Naive thymus-derived CD4-positive, alpha-beta T cell (primary cell): ENCODE results near the gene ZNF70. TPM values are rescaled to one million over a fixed set of nuclear protein-coding genes. Genes with fewer than 3 reads are reported as not detected.

Experiments
- ATAC-seq: fragments of 150-1000 bp; cut with Tn5 transposase; 2 replicates; pipeline ENCODE4 v1.10.0; 2021; ENCODE audit warnings: mild to moderate bottlenecking, moderate library complexity
- CTCF ChIA-PET: fragments of 350-600 bp; sonication (Branson Sonifier 250); formaldehyde crosslinking; loops from one replicate; lab custom pipeline; 2021; ENCODE audit warnings: antibody characterized with exemption; lab: Charles Lee
- POLR2A ChIA-PET: fragments of 350-600 bp; sonication (Branson Sonifier 250); formaldehyde crosslinking; loops from one replicate; lab custom pipeline; 2021; ENCODE audit warnings: antibody characterized with exemption, inconsistent platforms; lab: Charles Lee
- DNase-seq, 9 donors: peaks; one replicate each; pipeline versions ENCODE4 v3.0.0 to v3.0.0-alpha.2; 2020 to 2022; ENCODE audit warnings: mixed read lengths in 1 of 9
- H3K27ac ChIP-seq: one replicate; pipeline ENCODE4 v1.7.0; 2013; ENCODE audit warnings: mild to moderate bottlenecking, low read depth, low read length, moderate library complexity
- H3K27me3 ChIP-seq, 2 donors: one replicate each; pipeline ENCODE4 v1.7.0; 2013; ENCODE audit warnings: low read length in 2 of 2, mild to moderate bottlenecking in 2 of 2, moderate library complexity in 2 of 2; ENCODE audit not compliant: control insufficient read depth in 2 of 2, insufficient read depth in 2 of 2
- H3K36me3 ChIP-seq, 3 experiments: 1 replicate in 2 of 3; 2 replicates in 1 of 3; pipeline ENCODE4 v1.7.0; 2013; ENCODE audit warnings: low read length in 3 of 3, mild to moderate bottlenecking in 3 of 3, moderate library complexity in 1 of 3; ENCODE audit not compliant: insufficient read depth in 3 of 3, control insufficient read depth in 2 of 3
- H3K4me1 ChIP-seq, 2 donors: one replicate each; pipeline ENCODE4 v1.7.0; 2013; ENCODE audit warnings: low read length in 2 of 2, mild to moderate bottlenecking in 2 of 2, moderate library complexity in 1 of 2; ENCODE audit not compliant: control insufficient read depth in 2 of 2, insufficient read depth in 2 of 2
- H3K4me3 ChIP-seq: 2 replicates; pipeline ENCODE4 v1.7.0; 2013; ENCODE audit warnings: mild to moderate bottlenecking, low read length
- H3K9me3 ChIP-seq, 3 experiments: 1 replicate in 2 of 3; 2 replicates in 1 of 3; pipeline ENCODE4 v1.7.0; 2013; ENCODE audit warnings: low read length in 3 of 3; ENCODE audit not compliant: control insufficient read depth in 2 of 3
- H3K27ac Mint-ChIP-seq, 9 donors: one replicate each; pipeline ENCODE4 v1.8.0; 2020 to 2022; ENCODE audit warnings: mixed read lengths in 9 of 9, mild to moderate bottlenecking in 8 of 9, moderate library complexity in 5 of 9, inconsistent platforms in 2 of 9
- H3K27me3 Mint-ChIP-seq, 5 donors: one replicate each; pipeline ENCODE4 v1.8.0; 2021 to 2022; ENCODE audit warnings: mixed read lengths in 5 of 5, mild to moderate bottlenecking in 1 of 5
- H3K36me3 Mint-ChIP-seq, 5 donors: one replicate each; pipeline ENCODE4 v1.8.0; 2020 to 2022; ENCODE audit warnings: mixed read lengths in 5 of 5, mild to moderate bottlenecking in 3 of 5, inconsistent platforms in 1 of 5
- H3K4me1 Mint-ChIP-seq, 7 donors: one replicate each; pipeline ENCODE4 v1.8.0; 2020 to 2022; ENCODE audit warnings: mixed read lengths in 7 of 7, mild to moderate bottlenecking in 3 of 7, inconsistent platforms in 1 of 7
- H3K4me3 Mint-ChIP-seq, 10 donors: one replicate each; pipeline ENCODE4 v1.8.0; 2020 to 2022; ENCODE audit warnings: mild to moderate bottlenecking in 10 of 10, mixed read lengths in 10 of 10, moderate library complexity in 6 of 10, inconsistent platforms in 2 of 10
- H3K9me3 Mint-ChIP-seq, 11 donors: one replicate each; pipeline ENCODE4 v1.8.0; 2020 to 2022; ENCODE audit warnings: mixed read lengths in 11 of 11, mild to moderate bottlenecking in 4 of 11, inconsistent platforms in 1 of 11, moderate library complexity in 1 of 11
- intact Hi-C, 2 donors: fragments of 100-400 bp; cut with micrococcal nuclease; formaldehyde crosslinking; loops; one replicate each; pipeline ENCODE4 v1.15.1; 2023
- polyA plus RNA-seq, 2 donors: library from polyadenylated mRNA; unstranded; fragments of 300-500 nt; fragmentation: Illumina TruSeq; gene quantifications; one replicate each; pipeline ENCODE4 v1.2.3, GENCODE V29; 2021
- total RNA-seq, 6 experiments: library from RNA in 5 of 6; stranded (reverse) in 5 of 6; gene quantifications; 1 replicate in 5 of 6; 2 replicates in 1 of 6; pipeline ENCODE4 v1.2.3 and lab custom pipeline; 2021 to 2026

Gene ZNF70
- total and polyA plus RNA-seq, 7 experiments from 2014 or later, result 0.32 to 7.9 (median 3.5) TPM

DNA sequence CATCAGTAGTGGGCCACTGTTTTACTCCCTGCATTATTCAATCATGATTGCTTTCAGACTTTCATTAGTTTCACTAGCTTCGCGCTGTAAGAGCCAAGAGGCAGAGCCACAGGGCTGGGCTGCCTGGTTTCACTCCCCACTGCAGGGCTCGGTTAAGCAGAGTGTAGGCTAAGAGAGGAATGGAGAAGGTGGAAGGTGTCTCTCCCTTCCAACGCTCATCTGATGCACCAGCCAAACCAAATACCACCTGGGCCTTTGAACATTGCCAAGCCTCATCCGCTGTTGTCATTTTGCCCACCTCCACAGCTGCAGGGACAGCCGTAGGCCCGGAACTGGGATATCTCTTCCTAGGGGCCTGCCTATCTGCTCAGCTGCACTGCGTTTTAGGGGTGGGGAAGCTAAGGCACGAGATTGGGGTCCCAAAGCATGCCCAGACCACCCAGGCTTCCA, 35.4 kb upstream of the ZNF70 start:
- intact Hi-C loops, result loop anchor here (1.0 to 5.0 kb wide), 5 partner anchors 35 to 371 kb away; partner anchors contain the start of genes MIF (in 1 of the 2), SLC2A11 (in 1 of the 2) and ZNF70 (in 1 of the 2)
- Histone ChIP-seq H3K27ac (peak overlapping the region; percentile 99), H3K4me3 (peak overlapping the region; percentile 85), H3K9me3 (no peaks in the 10 kb centered on the region), H3K27me3 (no peaks in the 10 kb centered on the region), H3K4me1 (peaks cover 11 to 17% of the 10 kb centered on the region in 2 donors), H3K36me3 (peaks cover 0 to 7% (median 0%) of the 10 kb centered on the region in 3 experiments)
- no peaks in the 10 kb centered on the region for H3K9me3 Mint-ChIP-seq
- ChIA-PET POLR2A (interaction anchor here (0.6 to 6.4 kb wide), 11 partner anchors 15 to 127 kb away, joined by 3 to 62 read pairs (median 4); partner anchors contain the start of genes CHCHD10, MIF, MMP11 and ZNF70), CTCF (interaction anchor here (2.1 kb wide), 1 partner anchor 15 kb away, joined by 10 read pairs; the partner anchor contains the start of gene MMP11)
- peaks cover 13 to 47% (median 39%) of the 10 kb centered on the region in 7 donors for H3K4me1 Mint-ChIP-seq
- DNase-seq (peak in 3 of 9 donors; percentile 22 to 49 (median 44)), ATAC-seq (no peak)
- H3K36me3 Mint-ChIP-seq, result peaks cover 0 to 4% (median 0%) of the 10 kb centered on the region in 5 donors
- H3K27ac Mint-ChIP-seq, result peak overlapping the region; percentile 89 to 98 (median 96)
- H3K4me3 Mint-ChIP-seq, result peak overlapping the region; percentile 81 to 94 (median 91)
- H3K27me3 Mint-ChIP-seq, result no peaks in the 10 kb centered on the region

- DNase-seq (no peak), ATAC-seq (no peak)
- Mint-ChIP-seq H3K27me3 (no peaks in the 10 kb centered on the region), H3K9me3 (no peaks in the 10 kb centered on the region), H3K4me3 (peak overlapping the region in 8 of 10 donors; percentile 9 to 61 (median 48)), H3K4me1 (peaks cover 7 to 37% (median 31%) of the 10 kb centered on the region in 7 donors), H3K36me3 (peaks cover 0 to 2% (median 0%) of the 10 kb centered on the region in 5 donors), H3K27ac (peak overlapping the region; percentile 58 to 87 (median 72))
- Histone ChIP-seq H3K36me3 (no peaks in the 10 kb centered on the region), H3K4me1 (peaks cover 11 to 17% of the 10 kb centered on the region in 2 donors), H3K4me3 (no peak overlapping the region), H3K27ac (no peak overlapping the region), H3K9me3 (no peaks in the 10 kb centered on the region), H3K27me3 (no peaks in the 10 kb centered on the region)
- CTCF ChIA-PET, result no interaction called here
- intact Hi-C loops, result no loop called here
- POLR2A ChIA-PET, result interaction anchor here (6.4 kb wide), 1 partner anchor 13 kb away, joined by 62 read pairs; the partner anchor contains the start of genes CHCHD10 and MMP11
These were observed 33.4 kb upstream of the ZNF70 start for GRCh38 chr22:23784215-23784732.

GRCh38 chr22:23783265-23784150, 32.6 kb upstream of the ZNF70 start:
- no peak overlapping the region for H3K27ac ChIP-seq
- intact Hi-C loops, result no loop called here

DNA sequence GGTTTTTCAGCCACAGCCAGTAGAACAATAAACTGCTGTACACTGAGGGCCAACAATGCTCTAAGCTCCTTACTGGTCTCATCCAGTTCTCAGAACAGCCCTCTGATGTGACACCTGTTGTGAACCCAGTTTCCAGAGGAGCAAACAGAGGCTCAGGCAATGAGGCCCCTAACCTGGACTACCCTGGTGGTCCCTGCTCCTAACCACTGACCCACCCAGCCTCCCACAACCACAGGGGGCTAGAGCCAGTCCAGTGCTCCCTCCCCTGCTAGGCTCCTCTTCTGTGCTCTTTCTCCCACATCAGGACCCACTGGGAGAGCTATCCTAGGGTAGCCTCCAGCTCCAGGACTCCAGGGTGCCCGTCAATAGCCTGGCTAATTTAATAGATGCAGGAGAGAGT, 31.8 kb upstream of the ZNF70 start:
- Mint-ChIP-seq H3K27me3 (no peaks in the 10 kb centered on the region), H3K4me3 (no peak overlapping the region), H3K36me3 (peaks cover 0 to 2% (median 0%) of the 10 kb centered on the region in 5 donors), H3K4me1 (peaks cover 6 to 23% (median 18%) of the 10 kb centered on the region in 7 donors), H3K27ac (no peak overlapping the region), H3K9me3 (no peaks in the 10 kb centered on the region)
- Histone ChIP-seq H3K27ac (no peak overlapping the region), H3K36me3 (no peaks in the 10 kb centered on the region), H3K4me1 (peaks cover 6 to 12% of the 10 kb centered on the region in 2 donors), H3K27me3 (no peaks in the 10 kb centered on the region), H3K9me3 (no peaks in the 10 kb centered on the region), H3K4me3 (no peak overlapping the region)
- no peak for ATAC-seq
- ChIA-PET POLR2A (no interaction called here), CTCF (interaction anchor here (0.6 kb wide), 2 partner anchors 41 to 172 kb away, joined by 4 to 5 read pairs; no protein-coding TSS in a partner anchor)
- intact Hi-C loops, result no loop called here
- DNase-seq, result no peak

More at GRCh38 chr22:23783265-23784150, 32.6 kb upstream of the ZNF70 start:
- no peaks in the 10 kb centered on the region for H3K9me3 ChIP-seq
- H3K27me3 ChIP-seq, result no peaks in the 10 kb centered on the region
- CTCF ChIA-PET, result interaction anchor here (0.6 kb wide), 2 partner anchors 42 to 173 kb away, joined by 4 to 5 read pairs; no protein-coding TSS in a partner anchor
- Mint-ChIP-seq H3K4me1 (peaks cover 6 to 31% (median 26%) of the 10 kb centered on the region in 7 donors), H3K9me3 (no peaks in the 10 kb centered on the region), H3K27ac (peak overlapping the region in 4 of 9 donors; percentile 60 to 85 (median 76)), H3K4me3 (no peak overlapping the region), H3K36me3 (peaks cover 0 to 2% (median 0%) of the 10 kb centered on the region in 5 donors), H3K27me3 (no peaks in the 10 kb centered on the region)
- H3K4me3 ChIP-seq, result no peak overlapping the region
- no peaks in the 10 kb centered on the region for H3K36me3 ChIP-seq
- ATAC-seq (no peak), DNase-seq (no peak)
- POLR2A ChIA-PET, result interaction anchor here (6.4 kb wide), 1 partner anchor 12 kb away, joined by 62 read pairs; the partner anchor contains the start of genes CHCHD10 and MMP11
- peaks cover 11 to 17% of the 10 kb centered on the region in 2 donors for H3K4me1 ChIP-seq

GRCh38 chr22:23782252-23782651, 31.3 kb upstream of the ZNF70 start:
- Histone ChIP-seq H3K4me1 (peaks cover 5 to 11% of the 10 kb centered on the region in 2 donors), H3K4me3 (no peak overlapping the region), H3K9me3 (no peaks in the 10 kb centered on the region), H3K36me3 (no peaks in the 10 kb centered on the region), H3K27ac (no peak overlapping the region), H3K27me3 (no peaks in the 10 kb centered on the region)
- Mint-ChIP-seq H3K27ac (no peak overlapping the region), H3K4me1 (peaks cover 6 to 19% (median 14%) of the 10 kb centered on the region in 7 donors), H3K4me3 (no peak overlapping the region), H3K27me3 (no peaks in the 10 kb centered on the region), H3K36me3 (no peaks in the 10 kb centered on the region), H3K9me3 (no peaks in the 10 kb centered on the region)
- ATAC-seq (no peak), DNase-seq (no peak)
- intact Hi-C loops, result no loop called here
- ChIA-PET CTCF (no interaction called here), POLR2A (no interaction called here)

- intact Hi-C loops, result no loop called here
- ChIA-PET POLR2A (no interaction called here), CTCF (no interaction called here)
- peak overlapping the region in 1 of 9 donors; percentile 62 for H3K27ac Mint-ChIP-seq
- no peaks in the 10 kb centered on the region for H3K36me3 Mint-ChIP-seq
- DNase-seq (no peak), ATAC-seq (no peak)
- H3K4me1 ChIP-seq, result peaks cover 5 to 10% of the 10 kb centered on the region in 2 donors
- no peak overlapping the region for H3K4me3 ChIP-seq
- no peaks in the 10 kb centered on the region for H3K36me3 ChIP-seq
- H3K9me3 ChIP-seq, result no peaks in the 10 kb centered on the region
- peaks cover 6 to 18% (median 14%) of the 10 kb centered on the region in 7 donors for H3K4me1 Mint-ChIP-seq
- H3K4me3 Mint-ChIP-seq, result no peak overlapping the region
- no peaks in the 10 kb centered on the region for H3K27me3 ChIP-seq
- no peaks in the 10 kb centered on the region for H3K27me3 Mint-ChIP-seq
- no peaks in the 10 kb centered on the region for H3K9me3 Mint-ChIP-seq
- H3K27ac ChIP-seq, result no peak overlapping the region
These were observed 30.7 kb upstream of the ZNF70 start for GRCh38 chr22:23781511-23782183.
